SK-MEL-5 (cell line): Measurements from ENCODE around the gene GJB6. TPM values are rescaled to one million over a fixed set of nuclear protein-coding genes. Genes with fewer than 3 reads are reported as not detected.

ENCODE experiments used
- DNase-seq: peaks from one replicate; pipeline ENCODE4 v3.0.0-alpha.2; 2016; ENCODE audit warnings: low read depth, low spot score
- in situ Hi-C: cut with HindIII; loops from 2 replicates; pipeline ENCODE4 v1.10.0; 2016; ENCODE audit warnings: low sequenced_read_pairs, high pct_unique_total_duplicates, low pct_unique_long_range_greater_than_20kb
- total RNA-seq: library from RNA; depleted of rRNA; stranded (reverse); fragments of >200 nt; shearing (Covaris generic); gene quantifications from 2 replicates; pipeline ENCODE4 v1.2.3, GENCODE V29; 2014

GJB6 gene
- total RNA-seq, 1 experiment from 2014 or later = not detected

DNA sequence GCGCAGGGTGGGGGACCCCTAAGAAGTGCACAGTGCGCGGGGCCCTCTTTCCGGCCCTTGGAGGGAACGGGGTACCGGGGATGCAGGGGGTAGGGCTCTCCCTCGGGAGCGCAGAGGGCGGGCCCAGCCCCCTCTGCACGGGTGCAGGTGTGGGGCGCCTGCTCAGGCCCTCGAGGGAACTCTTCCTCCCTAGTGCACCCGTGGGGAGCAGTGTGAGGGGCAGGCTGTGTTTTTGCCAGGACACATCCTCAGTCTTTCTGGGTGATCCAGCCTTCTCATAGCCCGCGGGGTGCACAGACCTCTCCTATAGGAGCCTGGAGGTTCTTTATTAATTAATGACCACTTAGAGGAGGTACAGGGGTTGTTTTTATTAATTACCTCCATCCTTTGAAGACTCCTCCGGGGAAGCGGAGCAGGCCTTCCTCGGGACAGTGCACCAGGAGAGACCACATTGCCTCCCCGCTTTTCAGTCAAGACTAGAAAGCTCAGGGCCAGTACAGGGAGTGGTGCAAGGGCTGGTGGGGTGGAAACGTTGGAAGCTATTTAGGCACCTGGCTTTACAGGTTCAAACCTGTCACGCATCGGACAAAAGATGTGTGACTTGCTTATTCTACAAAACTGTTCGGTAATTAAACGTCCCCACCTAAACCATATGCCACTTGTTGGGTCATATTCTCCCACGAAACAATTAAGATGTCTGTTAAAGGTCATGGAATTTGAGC lies 598 bp upstream of the GJB6 start:
- in situ Hi-C loops = no loop called here
- DNase-seq = no peak

DNA sequence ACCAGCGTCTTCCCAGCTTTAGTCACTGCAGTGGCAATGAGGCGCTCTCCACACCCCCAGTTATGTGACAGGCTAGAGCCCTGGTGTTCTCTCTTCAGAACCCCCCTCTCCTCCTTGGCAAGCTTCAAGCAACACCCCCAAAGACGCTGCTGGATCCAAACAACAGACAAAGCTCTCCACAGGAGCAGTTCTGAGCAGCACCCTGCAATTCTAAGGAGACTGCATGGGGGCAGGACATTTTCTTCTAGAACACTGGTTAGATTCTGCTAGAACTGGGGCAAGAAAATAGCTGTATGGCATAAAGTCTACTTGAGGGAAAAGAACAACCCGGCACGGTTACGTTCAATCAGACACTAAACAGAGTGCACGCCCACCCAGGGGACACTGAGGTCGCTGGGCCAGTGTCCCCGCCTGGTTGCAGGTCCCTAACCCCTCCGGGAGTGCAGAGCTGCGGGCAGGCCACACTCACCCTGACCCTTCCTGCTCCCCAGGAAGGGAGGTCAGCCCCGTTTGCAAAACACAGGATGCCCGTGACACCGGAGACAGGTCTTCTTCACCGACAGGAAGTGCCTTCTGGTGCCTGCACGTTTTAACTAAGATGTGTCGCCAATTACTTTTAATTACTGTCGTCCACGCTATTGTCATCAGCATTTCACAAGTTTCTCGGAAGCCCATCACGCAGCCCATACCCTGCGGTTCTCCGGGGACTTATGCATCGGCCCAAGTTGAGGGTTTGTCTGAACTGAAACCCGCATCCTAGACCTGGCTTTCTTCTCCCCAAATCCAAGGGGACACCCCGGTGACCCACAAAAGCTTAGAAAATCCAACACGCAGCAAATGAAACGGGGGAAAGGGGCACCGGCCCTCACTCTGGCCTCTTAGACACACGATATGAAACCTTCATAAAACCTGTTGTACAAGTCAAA lies 943 bp downstream of the GJB6 start:
- in situ Hi-C loops = no loop called here

DNA sequence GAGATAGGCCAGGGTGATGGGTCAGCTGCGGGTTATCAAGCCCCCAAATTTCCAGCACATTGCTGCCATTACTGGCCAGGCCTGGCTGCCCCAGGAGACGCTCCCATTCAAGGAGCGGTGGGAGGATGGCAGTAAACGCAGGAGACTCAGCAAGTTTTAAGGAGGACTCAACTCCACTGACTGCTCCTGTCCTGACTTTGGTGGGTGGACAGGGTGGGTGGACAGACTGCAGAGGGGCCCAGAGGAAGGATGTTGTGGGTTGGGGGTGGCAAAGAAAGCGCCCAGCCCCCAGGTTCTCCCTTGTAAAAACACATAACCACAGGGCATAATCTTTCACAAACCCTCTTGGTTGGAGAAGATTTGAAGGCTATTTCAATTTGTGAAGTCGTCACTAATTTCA lies 4.4 kb downstream of the GJB6 start:
- DNase-seq = no peak
- in situ Hi-C loops = no loop called here

More for the DNA sequence above, 943 bp downstream of the GJB6 start:
- no peak for DNase-seq

DNA sequence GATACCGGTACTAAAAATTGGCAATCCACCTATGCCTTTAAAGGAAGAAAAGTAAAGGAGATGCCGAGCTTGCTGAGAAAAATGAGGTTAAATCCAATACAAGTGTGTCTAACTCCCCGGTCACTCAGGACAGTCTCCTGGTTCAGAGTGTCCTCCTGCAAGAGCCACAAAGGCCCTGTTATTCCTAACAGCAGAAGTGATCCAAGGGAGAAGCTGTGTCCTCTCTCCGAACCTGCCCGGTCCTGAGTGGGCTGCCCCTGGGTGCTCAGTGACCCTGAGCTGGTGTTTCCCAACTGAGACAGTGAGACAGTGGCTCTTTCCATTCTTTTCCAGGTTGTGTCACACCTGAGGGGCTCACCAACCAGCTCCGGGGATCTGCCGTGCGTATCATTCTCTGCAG lies 4.8 kb downstream of the GJB6 start:
- no peak for DNase-seq

DNA sequence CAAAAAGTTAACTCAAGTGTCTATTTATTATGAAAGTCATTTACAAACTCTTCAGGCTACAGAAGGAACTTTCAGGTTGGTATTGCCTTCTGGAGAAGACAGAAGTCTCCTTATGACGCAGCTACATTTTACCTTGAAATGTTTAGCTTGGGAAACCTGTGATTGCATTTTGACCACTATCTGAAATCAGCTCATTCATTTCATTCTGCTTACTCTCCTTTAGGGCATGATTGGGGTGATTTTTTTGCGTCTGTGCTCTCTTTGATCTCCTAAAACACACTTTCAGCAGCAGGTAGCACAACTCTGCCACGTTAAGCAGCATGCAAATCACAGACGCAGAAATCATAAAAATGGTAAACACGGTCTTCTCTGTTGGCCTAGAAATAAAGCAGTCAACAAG lies 9.6 kb downstream of the GJB6 start:
- in situ Hi-C loops = no loop called here

More for the DNA sequence above, 4.8 kb downstream of the GJB6 start:
- in situ Hi-C loops = no loop called here

DNA sequence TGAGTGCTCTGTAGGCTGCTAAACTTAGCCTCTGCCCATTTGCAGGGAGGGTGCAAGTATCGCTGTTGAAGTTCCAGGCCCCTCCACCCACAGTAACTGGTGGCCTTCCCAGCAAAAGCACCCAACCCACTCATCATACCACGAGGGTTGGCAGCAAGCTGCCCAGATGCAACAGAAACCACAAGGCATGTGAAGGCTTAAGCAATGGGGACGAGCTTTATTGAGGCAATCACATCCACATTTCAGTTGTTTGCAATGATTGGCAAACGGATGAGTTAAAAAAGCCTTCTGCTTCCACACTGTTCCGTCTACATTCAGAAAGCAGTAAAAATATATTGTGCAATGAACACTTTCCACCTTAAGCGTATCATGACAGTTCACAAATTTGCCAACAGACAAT lies 10.3 kb downstream of the GJB6 start:
- in situ Hi-C loops = no loop called here
- DNase-seq = no peak

More for the DNA sequence above, 9.6 kb downstream of the GJB6 start:
- DNase-seq = peak; percentile 8

DNA sequence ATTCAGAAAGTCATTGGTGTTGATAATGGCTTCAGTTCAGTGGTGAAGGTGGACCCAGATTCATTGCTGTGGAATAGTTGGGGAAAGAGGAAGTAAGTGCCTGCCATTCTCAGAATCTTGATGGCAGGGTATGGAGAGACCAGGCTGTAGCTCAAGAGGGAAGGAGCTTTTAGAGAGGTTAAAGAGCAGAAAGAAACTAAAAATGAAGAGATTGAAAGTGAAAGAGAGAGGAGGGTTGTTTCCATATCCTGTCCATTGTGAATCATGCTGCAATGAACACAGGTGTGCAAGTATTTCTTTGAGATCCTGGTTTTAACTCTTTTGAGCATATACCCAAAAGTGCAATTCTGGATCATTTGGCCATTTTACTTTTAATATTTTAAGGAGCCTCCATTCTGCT lies 12.5 kb downstream of the GJB6 start:
- DNase-seq = no peak
- in situ Hi-C loops = no loop called here

DNA sequence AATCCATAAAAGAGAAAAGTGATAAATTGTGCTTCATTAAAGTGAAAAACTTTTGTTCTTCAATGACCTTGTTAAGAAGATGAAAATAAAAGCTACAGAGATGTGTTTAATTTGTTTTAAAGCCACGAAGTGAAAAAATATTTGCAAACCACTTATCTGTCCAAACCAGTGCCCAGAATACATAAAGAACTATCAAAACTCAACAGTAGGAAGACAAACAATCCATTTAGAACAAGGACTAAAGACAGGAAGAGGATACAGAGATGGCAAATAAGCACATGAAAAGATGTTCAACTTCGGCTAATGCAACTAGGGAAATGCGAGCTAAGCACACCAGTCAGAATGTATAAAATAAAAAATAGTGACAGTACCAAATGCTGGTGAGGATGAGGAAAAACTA lies 15.0 kb downstream of the GJB6 start:
- no peak for DNase-seq
- in situ Hi-C loops = no loop called here

DNA sequence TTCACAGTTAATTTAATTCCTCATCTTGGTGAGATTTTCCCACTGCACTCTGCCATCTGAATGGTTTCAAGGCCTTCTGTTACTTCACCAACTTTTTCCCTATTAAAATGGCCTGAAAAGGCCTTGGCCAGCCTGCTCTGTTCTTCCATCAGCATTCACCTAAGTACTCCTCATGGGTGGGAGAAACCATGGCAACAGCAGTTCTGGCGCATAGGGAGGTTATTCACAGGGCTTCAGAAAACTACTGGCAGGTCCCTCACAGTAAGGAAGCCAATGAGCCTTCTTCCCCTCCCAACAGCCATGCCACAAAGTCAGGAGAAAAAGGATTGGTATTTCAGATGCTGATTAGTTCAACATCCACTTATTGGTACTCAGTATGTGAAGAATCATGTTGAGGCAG lies 22.2 kb downstream of the GJB6 start:
- in situ Hi-C loops = no loop called here
- no peak for DNase-seq

DNA sequence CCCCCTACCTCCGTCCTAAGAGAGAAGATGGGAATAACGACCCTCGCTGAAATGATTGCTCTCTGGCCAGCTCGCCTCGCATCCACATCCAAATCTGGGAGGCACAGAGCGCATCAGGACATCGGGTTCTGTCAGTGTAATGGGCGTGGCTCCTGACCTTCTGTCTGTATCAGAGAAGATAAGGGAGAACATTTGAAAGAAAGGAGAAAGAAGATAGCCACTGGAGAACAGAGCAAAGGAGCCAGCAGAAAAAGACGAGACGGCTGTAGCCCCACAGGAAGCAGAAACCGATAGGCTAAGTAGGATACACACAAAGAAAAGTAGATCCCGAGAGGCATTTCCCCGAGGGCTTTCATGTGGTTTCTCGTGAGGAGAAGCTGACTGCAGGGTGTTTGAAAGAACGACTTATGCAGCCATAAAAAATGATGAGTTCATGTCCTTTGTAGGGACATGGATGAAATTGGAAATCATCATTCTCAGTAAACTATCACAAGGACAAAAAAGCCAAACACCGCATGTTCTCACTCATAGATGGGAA lies 25.4 kb downstream of the GJB6 start:
- peak; percentile 52 for DNase-seq
- in situ Hi-C loops = no loop called here

DNA sequence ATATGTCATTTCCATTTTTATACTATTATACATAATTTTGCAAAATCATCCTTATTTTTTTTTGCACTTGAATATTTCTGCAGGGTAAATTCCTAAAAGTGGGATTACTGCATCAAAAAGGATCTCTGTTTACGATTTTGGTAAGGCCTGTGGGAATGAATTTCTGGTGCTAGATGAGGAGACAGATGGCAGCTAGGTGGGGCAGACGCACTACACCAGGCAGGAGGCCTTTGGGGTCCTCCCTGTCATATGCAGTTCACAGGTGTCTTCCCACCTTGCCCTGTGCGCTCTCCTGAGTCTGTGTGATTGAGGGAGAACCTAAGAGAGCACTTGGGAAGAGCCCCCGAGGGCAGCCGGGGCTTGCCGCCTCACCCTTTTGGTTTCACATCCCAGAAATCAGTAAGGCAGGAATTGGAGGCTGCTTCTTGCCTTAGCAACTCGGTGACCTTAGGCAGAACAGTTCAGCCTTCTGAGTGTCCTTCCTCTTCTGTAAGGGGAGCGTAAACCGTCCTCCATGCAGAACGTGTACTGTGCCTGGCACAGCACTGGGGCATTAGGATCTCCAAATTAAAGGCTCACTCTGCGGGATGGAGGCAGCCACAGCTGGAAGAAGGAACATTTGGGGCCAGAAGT lies 25.9 kb downstream of the GJB6 start:
- DNase-seq = no peak
- in situ Hi-C loops = no loop called here

DNA sequence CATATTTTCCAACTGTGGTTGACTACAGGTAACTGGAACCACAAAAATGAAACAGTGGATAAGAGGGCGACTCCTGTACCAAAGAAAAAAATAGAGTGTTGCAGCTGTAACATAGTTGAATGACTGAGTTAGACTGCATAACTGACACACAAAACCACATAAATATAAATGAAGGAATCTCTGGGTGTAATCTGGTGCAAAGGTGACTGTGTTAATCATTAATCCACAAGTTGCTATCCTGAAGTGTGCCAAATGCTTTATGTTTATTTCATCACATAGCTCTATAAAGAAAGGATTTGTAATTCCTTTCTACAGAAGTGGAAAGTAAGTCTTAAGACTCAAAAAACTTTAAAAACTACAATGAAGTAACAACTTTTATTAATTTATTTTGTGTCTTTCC lies 33.3 kb downstream of the GJB6 start:
- DNase-seq = no peak
- in situ Hi-C loops = loop anchor here (10.0 to 25.0 kb wide), 2 partner anchors 86 to 214 kb away; no protein-coding TSS in a partner anchor

DNA sequence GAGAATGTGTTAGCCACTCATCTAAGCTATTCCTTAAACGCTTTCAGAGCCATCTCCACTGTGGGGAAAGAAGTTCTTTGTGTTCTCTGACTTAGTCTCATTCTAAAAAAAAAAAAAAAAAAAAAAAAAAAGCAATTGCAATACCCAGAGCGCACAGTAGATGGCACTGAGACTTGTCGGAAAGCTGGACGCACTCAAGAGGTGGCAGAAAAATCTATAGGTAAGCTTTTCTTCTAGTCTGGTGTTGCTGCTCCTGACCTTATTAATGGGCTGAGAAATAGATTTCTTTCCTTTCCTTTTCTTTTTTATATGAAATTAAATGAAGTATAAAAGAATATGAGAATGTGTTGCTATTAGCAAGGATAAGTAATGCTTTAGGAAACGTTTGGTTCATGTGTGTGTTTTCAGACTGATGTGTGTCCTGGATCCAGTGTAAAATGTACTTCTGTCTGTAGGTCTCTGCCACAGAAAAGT lies 34.7 kb downstream of the GJB6 start:
- in situ Hi-C loops = loop anchor here (10.0 to 25.0 kb wide), 2 partner anchors 87 to 215 kb away; no protein-coding TSS in a partner anchor
- DNase-seq = peak; percentile 82

DNA sequence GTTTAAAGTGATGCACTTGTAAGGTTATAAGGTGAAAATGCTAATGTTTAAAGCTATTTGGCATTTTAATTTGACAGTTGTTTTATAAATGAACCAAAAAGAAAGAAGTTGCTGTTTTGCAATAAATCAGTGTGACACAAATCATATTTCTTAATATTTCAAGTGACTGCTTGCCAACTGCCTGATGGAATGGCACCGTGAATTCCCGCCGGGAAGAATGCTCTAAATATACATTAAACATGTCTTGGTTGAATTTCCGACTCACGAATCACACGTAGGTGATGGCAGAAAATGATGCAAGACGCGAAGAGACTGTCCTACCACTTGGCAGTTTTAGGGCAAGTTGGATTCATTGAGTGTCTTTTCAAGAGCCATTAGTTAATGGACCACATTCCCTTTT lies 36.3 kb downstream of the GJB6 start:
- in situ Hi-C loops = loop anchor here (10.0 to 25.0 kb wide), 2 partner anchors 89 to 216 kb away; no protein-coding TSS in a partner anchor
- no peak for DNase-seq

DNA sequence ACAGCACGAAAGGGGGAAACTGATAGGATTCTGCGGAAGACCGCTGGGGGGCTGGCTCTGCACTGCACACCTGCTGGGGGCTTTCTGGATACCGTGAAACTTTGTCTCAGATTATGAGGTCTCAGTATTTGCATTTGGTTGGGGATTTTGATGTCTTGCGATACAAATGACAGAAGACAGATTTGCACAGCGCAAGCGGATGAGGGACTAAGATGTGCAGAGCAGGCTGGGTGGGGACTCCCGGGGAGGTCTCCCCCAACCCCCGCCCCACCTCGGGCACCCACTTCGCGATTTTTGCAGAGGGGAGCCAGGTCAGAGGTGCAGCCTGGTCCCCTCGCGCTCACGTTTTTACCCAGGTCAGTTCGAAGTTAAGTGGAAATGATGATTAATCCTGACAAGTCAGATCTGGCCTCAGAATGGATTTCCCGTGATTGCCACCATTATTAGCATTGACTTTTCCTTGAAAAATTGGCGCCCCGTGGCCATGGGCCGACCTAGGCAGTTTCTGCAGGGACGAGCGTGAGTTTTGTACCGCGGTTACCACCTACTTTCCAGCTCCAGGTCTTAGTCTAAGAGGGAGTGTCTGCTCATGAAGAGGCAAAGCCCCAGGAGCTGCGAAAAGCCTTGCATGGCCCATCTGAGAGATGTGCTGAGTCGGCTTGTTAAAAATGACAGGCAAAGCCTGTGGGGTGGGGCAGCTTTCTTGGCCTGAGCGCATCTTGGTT lies 38.0 kb downstream of the GJB6 start:
- DNase-seq = no peak
- in situ Hi-C loops = loop anchor here (10.0 to 25.0 kb wide), 2 partner anchors 91 to 218 kb away; no protein-coding TSS in a partner anchor

DNA sequence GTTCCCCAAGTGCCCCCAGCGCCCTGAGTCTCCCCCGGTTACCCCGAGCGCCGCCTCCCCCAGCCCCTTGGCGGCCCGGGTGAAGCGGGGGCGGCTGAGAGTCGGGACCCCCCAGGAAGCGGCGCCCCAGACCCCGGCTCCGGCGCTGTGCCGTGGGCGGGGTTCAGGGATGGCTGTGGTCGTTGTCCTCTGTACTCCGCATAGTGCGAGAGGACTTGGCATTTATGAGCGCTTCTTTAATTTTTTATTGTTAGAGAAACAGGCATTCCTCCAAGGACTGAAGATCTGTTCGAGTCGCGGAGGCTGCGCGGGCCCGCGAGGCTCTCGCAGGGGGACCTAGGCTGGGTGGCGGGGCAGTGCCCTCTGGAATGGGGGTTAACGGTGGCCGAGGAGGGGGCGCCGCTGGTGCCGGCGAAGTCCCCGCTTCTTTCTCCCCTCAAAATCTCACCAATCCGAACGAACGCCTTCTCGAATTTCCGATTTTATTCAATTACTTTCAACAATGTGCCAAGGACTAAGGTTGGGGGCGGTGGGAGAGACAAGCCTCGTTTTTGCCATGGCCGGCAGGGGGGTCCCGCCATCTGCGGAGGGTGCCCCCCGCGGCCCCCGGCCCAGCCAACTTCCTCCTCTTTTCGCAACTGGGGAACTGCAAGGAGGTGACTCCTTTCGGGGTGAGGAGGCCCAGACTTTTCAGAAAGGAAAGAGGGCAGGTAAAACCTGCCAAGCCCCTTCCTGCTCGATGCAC lies 38.8 kb downstream of the GJB6 start:
- in situ Hi-C loops = loop anchor here (10.0 to 25.0 kb wide), 2 partner anchors 91 to 219 kb away; no protein-coding TSS in a partner anchor
- no peak for DNase-seq
